HEK293 (cell line): Measurements from ENCODE around the gene ZNF507.

ENCODE experiments used
- BCL11B ChIP-seq: fragments of 450-650 bp; formaldehyde crosslinking; IDR thresholded peaks from 2 replicates; pipeline ENCODE4 v1.5.1; 2016; ENCODE audit warnings: low read depth, missing biosample characterization, missing genetic modification characterization
- EGR2 ChIP-seq: fragments of 450-650 bp; formaldehyde crosslinking; IDR thresholded peaks from 2 replicates; pipeline ENCODE4 v1.5.1; 2016; ENCODE audit warnings: low read depth, missing biosample characterization, missing genetic modification characterization
- GLI4 ChIP-seq: fragments of 450-650 bp; formaldehyde crosslinking; IDR thresholded peaks from 2 replicates; pipeline ENCODE4 v1.5.1; 2016; ENCODE audit warnings: missing biosample characterization, missing genetic modification characterization
- GLIS1 ChIP-seq: fragments of 450-650 bp; formaldehyde crosslinking; IDR thresholded peaks from 2 replicates; pipeline ENCODE4 v1.5.1; 2016; ENCODE audit warnings: missing biosample characterization, missing genetic modification characterization
- IKZF3 ChIP-seq: fragments of 450-650 bp; IDR thresholded peaks from 2 replicates; pipeline ENCODE4 v1.5.0; 2018; ENCODE audit warnings: missing biosample characterization, mild to moderate bottlenecking, missing genetic modification characterization, moderate library complexity
- KLF16 ChIP-seq: fragments of 450-650 bp; formaldehyde crosslinking; IDR thresholded peaks from 2 replicates; pipeline ENCODE4 v1.5.1; 2017; ENCODE audit warnings: missing biosample characterization, missing genetic modification characterization
- KLF17 ChIP-seq: fragments of 450-650 bp; formaldehyde crosslinking; IDR thresholded peaks from 2 replicates; pipeline ENCODE4 v1.5.1; 2016; ENCODE audit warnings: missing biosample characterization, missing genetic modification characterization
- KLF9 ChIP-seq: fragments of 450-650 bp; formaldehyde crosslinking; IDR thresholded peaks from 2 replicates; pipeline ENCODE4 v1.5.1; 2016; ENCODE audit warnings: missing biosample characterization, missing genetic modification characterization, low read depth
- MYNN ChIP-seq: fragments of 450-650 bp; formaldehyde crosslinking; IDR thresholded peaks from 2 replicates; pipeline ENCODE4 v1.5.1; 2016; ENCODE audit warnings: missing biosample characterization, missing genetic modification characterization, borderline replicate concordance
- TSHZ1 ChIP-seq: fragments of 450-650 bp; formaldehyde crosslinking; IDR thresholded peaks from 2 replicates; pipeline ENCODE4 v1.5.1; 2016; ENCODE audit warnings: missing biosample characterization, missing genetic modification characterization, borderline replicate concordance
- ZBTB1 ChIP-seq: fragments of 450-650 bp; formaldehyde crosslinking; IDR thresholded peaks from 2 replicates; pipeline ENCODE4 v1.5.1; 2016; ENCODE audit warnings: missing biosample characterization, missing genetic modification characterization
- ZBTB21 ChIP-seq: fragments of 450-650 bp; formaldehyde crosslinking; IDR thresholded peaks from 2 replicates; pipeline ENCODE4 v1.5.1; 2017; ENCODE audit warnings: missing biosample characterization, missing genetic modification characterization
- ZFP3 ChIP-seq: fragments of 450-650 bp; formaldehyde crosslinking; IDR thresholded peaks from 2 replicates; pipeline ENCODE4 v1.5.1; 2016; ENCODE audit warnings: low read depth, missing biosample characterization, missing genetic modification characterization
- ZFP37 ChIP-seq: fragments of 450-650 bp; formaldehyde crosslinking; IDR thresholded peaks from 2 replicates; pipeline ENCODE4 v1.5.1; 2016; ENCODE audit warnings: missing biosample characterization, missing genetic modification characterization
- ZNF10 ChIP-seq: fragments of 450-650 bp; formaldehyde crosslinking; IDR thresholded peaks from 2 replicates; pipeline ENCODE4 v1.5.1; 2017; ENCODE audit warnings: missing biosample characterization, missing genetic modification characterization
- ZNF2 ChIP-seq: fragments of 450-650 bp; formaldehyde crosslinking; IDR thresholded peaks from 2 replicates; pipeline ENCODE4 v1.5.1; 2016; ENCODE audit warnings: missing biosample characterization, missing genetic modification characterization
- ZNF211 ChIP-seq: fragments of 450-650 bp; formaldehyde crosslinking; IDR thresholded peaks from 2 replicates; pipeline ENCODE4 v1.5.1; 2016; ENCODE audit warnings: low read depth, missing biosample characterization, missing genetic modification characterization
- ZNF223 ChIP-seq: fragments of 450-650 bp; formaldehyde crosslinking; IDR thresholded peaks from 2 replicates; pipeline ENCODE4 v1.5.1; 2016; ENCODE audit warnings: missing biosample characterization, missing genetic modification characterization
- ZNF266 ChIP-seq: fragments of 450-650 bp; formaldehyde crosslinking; IDR thresholded peaks from 2 replicates; pipeline ENCODE4 v1.5.1; 2016; ENCODE audit warnings: missing biosample characterization, missing genetic modification characterization, low read depth
- ZNF280C ChIP-seq: fragments of 450-650 bp; formaldehyde crosslinking; IDR thresholded peaks from 2 replicates; pipeline ENCODE4 v1.5.1; 2016; ENCODE audit warnings: missing biosample characterization, missing genetic modification characterization
- ZNF335 ChIP-seq: fragments of 450-650 bp; formaldehyde crosslinking; conservative IDR thresholded peaks from 2 replicates; pipeline ENCODE4 v1.5.1; 2016; ENCODE audit warnings: missing biosample characterization, missing genetic modification characterization
- ZNF350 ChIP-seq: fragments of 450-650 bp; formaldehyde crosslinking; IDR thresholded peaks from 2 replicates; pipeline ENCODE4 v1.5.0; 2017; ENCODE audit warnings: missing biosample characterization, mild to moderate bottlenecking, missing genetic modification characterization
- ZNF362 ChIP-seq: fragments of 450-650 bp; formaldehyde crosslinking; IDR thresholded peaks from 2 replicates; pipeline ENCODE4 v1.5.1; 2016; ENCODE audit warnings: missing biosample characterization, missing genetic modification characterization
- ZNF391 ChIP-seq: fragments of 450-650 bp; formaldehyde crosslinking; IDR thresholded peaks from 2 replicates; pipeline ENCODE4 v1.5.1; 2016; ENCODE audit warnings: low read depth, missing biosample characterization, missing genetic modification characterization, borderline replicate concordance
- ZNF510 ChIP-seq: fragments of 450-650 bp; formaldehyde crosslinking; IDR thresholded peaks from 2 replicates; pipeline ENCODE4 v1.5.1; 2018; ENCODE audit warnings: mild to moderate bottlenecking, missing genetic modification characterization, missing biosample characterization; ENCODE audit not compliant: insufficient replicate concordance
- ZNF521 ChIP-seq: fragments of 450-650 bp; formaldehyde crosslinking; IDR thresholded peaks from 2 replicates; pipeline ENCODE4 v1.5.1; 2017; ENCODE audit warnings: missing biosample characterization, mild to moderate bottlenecking, missing genetic modification characterization
- ZNF571 ChIP-seq: fragments of 450-650 bp; formaldehyde crosslinking; IDR thresholded peaks from 2 replicates; pipeline ENCODE4 v1.5.0; 2017; ENCODE audit warnings: missing biosample characterization, missing genetic modification characterization
- ZNF670 ChIP-seq: fragments of 450-650 bp; formaldehyde crosslinking; IDR thresholded peaks from 2 replicates; pipeline ENCODE4 v1.5.1; 2016; ENCODE audit warnings: missing biosample characterization, missing genetic modification characterization, low read depth
- ZNF830 ChIP-seq: fragments of 450-650 bp; IDR thresholded peaks from 2 replicates; pipeline ENCODE4 v1.5.0; 2018; ENCODE audit warnings: missing biosample characterization, missing genetic modification characterization, low read depth, mild to moderate bottlenecking, moderate library complexity
- ZNF837 ChIP-seq: fragments of 450-650 bp; formaldehyde crosslinking; IDR thresholded peaks from 2 replicates; pipeline ENCODE4 v1.5.1; 2016; ENCODE audit warnings: missing biosample characterization, missing genetic modification characterization
- ZNF843 ChIP-seq: fragments of 450-650 bp; formaldehyde crosslinking; IDR thresholded peaks from 2 replicates; pipeline ENCODE4 v1.5.1; 2016; ENCODE audit warnings: missing biosample characterization, missing genetic modification characterization
- TF ChIP-seq, protein P1 (sequence below): fragments of 450-650 bp; formaldehyde crosslinking; IDR thresholded peaks from 2 replicates; pipeline ENCODE4 v1.5.1; 2016; ENCODE audit warnings: missing biosample characterization, missing genetic modification characterization

The ZNF507 gene

DNA sequence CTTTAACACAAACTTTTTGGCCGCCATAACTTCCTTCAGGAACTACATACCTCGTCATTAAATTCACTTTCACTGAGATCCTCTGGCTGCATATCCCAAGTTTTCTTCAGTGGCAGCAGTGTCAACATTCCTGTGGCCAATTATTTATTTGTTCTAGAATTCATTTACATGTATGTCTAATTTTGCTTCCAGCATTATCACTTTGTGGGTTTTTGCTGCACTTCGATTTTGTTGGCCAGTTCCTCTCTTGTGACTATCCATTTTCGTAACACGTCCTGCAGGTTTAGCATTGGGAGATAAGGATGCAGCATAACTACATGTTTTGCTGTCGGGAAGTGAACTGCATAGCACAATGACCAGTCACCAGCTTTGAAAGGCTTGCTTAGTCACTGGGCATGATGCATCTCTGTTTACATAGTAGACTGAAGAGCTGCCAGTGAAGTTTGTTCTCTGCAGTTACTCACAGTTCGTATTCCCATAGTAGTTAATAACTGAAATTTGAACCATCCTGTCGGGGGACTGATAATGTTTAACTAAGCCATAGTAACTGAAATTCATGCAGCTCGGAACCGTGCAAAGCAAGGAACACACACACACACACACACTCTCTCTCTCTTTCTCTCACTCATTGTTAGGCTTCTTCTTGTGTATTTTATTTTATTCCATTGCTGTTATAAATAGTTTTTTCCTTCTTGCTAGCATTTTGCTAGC is 28.3 kb downstream of the ZNF507 start (continued):
- TF ChIP-seq ZNF362 (tag by site-specific recombination) (no peak), KLF16 (tag by site-specific recombination) (no peak), ZNF10 (tag by site-specific recombination) (no peak), KLF9 (0 out of 2 replicates have a peak, but pooled peaks have one; percentile 37), ZNF830 (tag by site-specific recombination) (no peak), TSHZ1 (tag by site-specific recombination) (peak; percentile 97), KLF17 (tag by site-specific recombination) (peak; percentile 98), ZNF2 (tag by site-specific recombination) (peak; percentile 98), BCL11B (tag by site-specific recombination) (no peak), EGR2 (tag by site-specific recombination) (no peak), GLI4 (tag by site-specific recombination) (no peak), ZNF510 (tag by site-specific recombination) (no peak), ZNF211 (tag by site-specific recombination) (0 out of 2 replicates have a peak, but pooled peaks have one; percentile 30), GLIS1 (no peak), ZNF266 (tag by site-specific recombination) (no peak; the same call in 1 of the 2 replicates), ZBTB1 (peak; percentile 94), ZNF670 (no peak), ZNF843 (peak; percentile 88), ZNF571 (no peak), ZNF223 (no peak), ZFP37 (tag by site-specific recombination) (peak; percentile 98), ZNF521 (tag by site-specific recombination) (no peak), ZNF350 (tag by site-specific recombination) (no peak), ZFP3 (tag by site-specific recombination) (no peak), MYNN (tag by site-specific recombination) (peak; percentile 22; the same call in 1 of the 2 replicates), ZNF391 (tag by site-specific recombination) (peak; percentile 96; the same call in 1 of the 2 replicates), ZBTB21 (tag by site-specific recombination) (peak; percentile 94), ZNF280C (no peak), IKZF3 (tag by site-specific recombination) (peak; percentile 90), ZNF837 (no peak), ZNF335 (peak; percentile 97)
- TF ChIP-seq, protein P1, sequence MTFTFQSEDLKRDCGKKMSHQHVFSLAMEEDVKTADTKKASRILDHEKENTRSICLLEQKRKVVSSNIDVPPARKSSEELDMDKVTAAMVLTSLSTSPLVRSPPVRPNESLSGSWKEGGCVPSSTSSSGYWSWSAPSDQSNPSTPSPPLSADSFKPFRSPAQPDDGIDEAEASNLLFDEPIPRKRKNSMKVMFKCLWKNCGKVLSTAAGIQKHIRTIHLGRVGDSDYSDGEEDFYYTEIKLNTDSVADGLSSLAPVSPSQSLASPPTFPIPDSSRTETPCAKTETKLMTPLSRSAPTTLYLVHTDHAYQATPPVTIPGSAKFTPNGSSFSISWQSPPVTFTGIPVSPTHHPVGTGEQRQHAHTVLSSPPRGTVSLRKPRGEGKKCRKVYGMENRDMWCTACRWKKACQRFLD: no peak
